ENCODE data around the gene STK11. TPM values are rescaled to one million over a fixed set of nuclear protein-coding genes. Genes with fewer than 3 reads are reported as not detected.

STK11 gene
- polyA plus RNA-seq, 4 donors: 57.7 to 86.2 (median 66.4) TPM

GRCh38 chr19:1277061-1277460 lies 71.5 kb downstream of the STK11 start:
- Histone ChIP-seq H3K4me3 (ENCODE audit: low read depth in 1 of 3, low read length in 3 of 3) (no peak overlapping the region), H3K4me1 (ENCODE audit: control insufficient read depth in 3 of 3, insufficient read depth in 2 of 3, low read depth in 1 of 3, low read length in 2 of 3) (peaks cover 0 to 30% (median 6%) of the 10 kb centered on the region in 3 donors)
- no peak for FAIRE-seq

More at GRCh38 chr19:1277061-1277460, 71.5 kb downstream of the STK11 start:
- Histone ChIP-seq H3K27ac (ENCODE audit: low read depth in 1 of 3, low read length in 2 of 3) (peak overlapping the region in 2 of 3 donors; percentile 10 to 98), H3K36me3 (ENCODE audit: control insufficient read depth in 3 of 3, insufficient read depth in 2 of 3, low read depth in 1 of 3, low read length in 3 of 3) (peaks cover 10 to 82% (median 26%) of the 10 kb centered on the region in 3 donors), H3K9me3 (ENCODE audit: control insufficient read depth in 2 of 2, insufficient read depth in 1 of 2, low read depth in 1 of 2, low read length in 1 of 2) (no peaks in the 10 kb centered on the region), H3K27me3 (ENCODE audit: control insufficient read depth in 3 of 3, insufficient read depth in 3 of 3, low read length in 3 of 3) (no peaks in the 10 kb centered on the region)
- no peak for DNase-seq
- 90 to 96% (median 90%) methylated on average over 14 to 15 of the region's 15 CpGs for WGBS, 3 donors

Other genes with a start within 250 kb of the STK11 start
- gene WDR18, start 221.4 kb upstream of the STK11 start, polyA plus RNA-seq: 10 to 100 TPM; 33.4 to 70.8 (median 57.5) TPM
- gene GRIN3B, start 205.4 kb upstream of the STK11 start, polyA plus RNA-seq: under 1 TPM in 2 of 4 donors, not detected in 2; 0.10 to 0.16 TPM
- gene TMEM259, start 184.7 kb upstream of the STK11 start, polyA plus RNA-seq: 100 to 1,000 TPM; 123 to 313 (median 186) TPM
- not detected for gene RNU6-2, start 184.3 kb upstream of the STK11 start, polyA plus RNA-seq
- gene CNN2, start 179.2 kb upstream of the STK11 start, polyA plus RNA-seq: 10 to 100 TPM; 14.5 to 34.4 (median 22.6) TPM
- gene ABCA7, start 165.7 kb upstream of the STK11 start, polyA plus RNA-seq: 10 to 100 TPM in 2 of 4 donors, 1 to 10 TPM in 2; 3.1 to 60.3 (median 20.2) TPM
- gene ARHGAP45, start 138.6 kb upstream of the STK11 start, polyA plus RNA-seq: 10 to 100 TPM; 15.9 to 81.1 (median 48.5) TPM
- gene POLR2E, start 110.4 kb upstream of the STK11 start, polyA plus RNA-seq: 100 to 1,000 TPM; 122 to 189 (median 142) TPM
- gene GPX4, start 101.8 kb upstream of the STK11 start, polyA plus RNA-seq: 1,000 to 10,000 TPM in 2 of 4 donors, 100 to 1,000 TPM in 2; 335 to 1,298 (median 781) TPM
- 10 to 100 TPM; 19.7 to 32.1 (median 21.6) TPM for gene SBNO2, start 31.5 kb upstream of the STK11 start, polyA plus RNA-seq
- under 1 TPM in 2 of 4 donors, not detected in 2; 0.30 to 0.41 TPM for gene CBARP, start 32.2 kb downstream of the STK11 start, polyA plus RNA-seq
- 100 to 1,000 TPM; 126 to 823 (median 492) TPM for gene ATP5F1D, start 36.0 kb downstream of the STK11 start, polyA plus RNA-seq
- gene MIDN, start 42.8 kb downstream of the STK11 start, polyA plus RNA-seq: 100 to 1,000 TPM in 1 of 4 donors, 10 to 100 TPM in 3; 28.1 to 106 (median 33.0) TPM
- 100 to 1,000 TPM; 250 to 543 (median 373) TPM for gene CIRBP, start 63.6 kb downstream of the STK11 start, polyA plus RNA-seq
- 100 to 1,000 TPM in 1 of 4 donors, 10 to 100 TPM in 3; 40.0 to 118 (median 82.3) TPM for gene FAM174C, start 69.8 kb downstream of the STK11 start, polyA plus RNA-seq
- 10 to 100 TPM; 17.7 to 31.3 (median 27.6) TPM for gene EFNA2, start 80.1 kb downstream of the STK11 start, polyA plus RNA-seq
- 100 to 1,000 TPM in 3 of 4 donors, 10 to 100 TPM in 1; 82.0 to 350 (median 248) TPM for gene NDUFS7, start 178.1 kb downstream of the STK11 start, polyA plus RNA-seq
- gene GAMT, start 195.8 kb downstream of the STK11 start, polyA plus RNA-seq: 10 to 100 TPM in 1 of 4 donors, 1 to 10 TPM in 3; 1.1 to 25.7 (median 4.3) TPM
- 100 to 1,000 TPM in 1 of 4 donors, 10 to 100 TPM in 3; 60.2 to 124 (median 80.5) TPM for gene DAZAP1, start 201.8 kb downstream of the STK11 start, polyA plus RNA-seq
- 1,000 to 10,000 TPM; 1,394 to 3,547 (median 2,919) TPM for gene RPS15, start 232.6 kb downstream of the STK11 start, polyA plus RNA-seq
- gene APC2, start 244.3 kb downstream of the STK11 start, polyA plus RNA-seq: 1 to 10 TPM in 1 of 4 donors, under 1 TPM in 2, not detected in 1; 0.58 to 2.1 (median 0.81) TPM